K562 (cell line): ENCODE measurements around the gene UBXN10. TPM values are rescaled to one million over a fixed set of nuclear protein-coding genes. Genes with fewer than 3 reads are reported as not detected.

Experiments
- AFF4 ChIP-seq: sonication (generic); formaldehyde crosslinking; IDR thresholded peaks from 2 replicates; pipeline ENCODE4 v1.8.0; 2023; ENCODE audit warnings: mild to moderate bottlenecking, missing genetic modification reagents
- ATF4 ChIP-seq: fragments of 450-650 bp; formaldehyde crosslinking; IDR thresholded peaks from 2 replicates; pipeline ENCODE4 v1.4.0; 2022; ENCODE audit warnings: mild to moderate bottlenecking, moderate library complexity
- FOXA1 ChIP-seq: fragments of 450-650 bp; IDR thresholded peaks from 2 replicates; pipeline ENCODE4 v1.6.1; 2016; ENCODE audit warnings: mild to moderate bottlenecking, borderline replicate concordance
- HCFC1 ChIP-seq: IDR thresholded peaks from 2 replicates; pipeline ENCODE4 v1.6.1; 2012; ENCODE audit warnings: low read depth, low read length, improper control_type of control experiment
- MTA3 ChIP-seq: fragments of 450-650 bp; formaldehyde crosslinking; IDR thresholded peaks from 2 replicates; pipeline ENCODE4 v1.6.1; 2017; ENCODE audit warnings: mild to moderate bottlenecking, borderline replicate concordance
- REST ChIP-seq, 2 experiments: fragments of 450-650 bp; formaldehyde crosslinking in 1 of 2; IDR thresholded peaks; 2 replicates each; pipeline versions ENCODE4 v1.4.0 to v1.6.1; 2014 to 2020; ENCODE audit warnings: mild to moderate bottlenecking in 2 of 2, borderline replicate concordance in 1 of 2, low read depth in 1 of 2
- TGIF2 ChIP-seq: sonication (generic); formaldehyde crosslinking; IDR thresholded peaks from 2 replicates; pipeline ENCODE4 v1.8.1; 2022; ENCODE audit warnings: mild to moderate bottlenecking, missing genetic modification reagents, moderate library complexity
- ZNF398 ChIP-seq: fragments of 250-450 bp; sonication (Bioruptor Pico); IDR thresholded peaks from 2 replicates; pipeline ENCODE4 v1.8.0; 2021; ENCODE audit warnings: moderate library complexity, mild to moderate bottlenecking, inconsistent platforms
- polyA plus RNA-seq, 8 experiments: library from polyadenylated mRNA; depleted of rRNA in 4 of 8; stranded (reverse) in 5 of 8; unstranded in 3 of 8; fragments of >200 nt; fragmentation: Nextera tagmentation in 2 of 8; fragmentation: Illumina TruSeq in 1 of 8; extraction: Ambion mirVana in 2 of 8; extraction: Trizol in 1 of 8; gene quantifications; 2 replicates each; pipeline versions ENCODE4 v1.2.1 to v1.2.3, GENCODE V29; 2011 to 2014; ENCODE audit warnings: inconsistent platforms in 1 of 8, missing spikeins in 1 of 8
- total RNA-seq, 7 experiments: library from RNA; depleted of rRNA in 6 of 7; stranded (reverse); fragments of >200 nt in 6 of 7; fragmentation: Illumina TruSeq in 2 of 7; extraction: Trizol in 2 of 7; gene quantifications; 2 replicates each; pipeline versions ENCODE4 v1.2.1 to v1.2.3, GENCODE V29; 2011 to 2021; ENCODE audit warnings: low replicate concordance in 1 of 7

The UBXN10 gene
- total and polyA plus RNA-seq, 9 of the 15 experiments (the other 6 are each of a cell fraction or from before 2014, with no cell fraction given), result 10.7 to 17.7 (median 13.6) TPM

- TF ChIP-seq AFF4 (CRISPR knock-in tag) (no peak), ZNF398 (CRISPR knock-in tag) (no peak), FOXA1 (no peak), MTA3 (0 out of 2 replicates have a peak, but pooled peaks have one; percentile 41), TGIF2 (CRISPR knock-in tag) (no peak), REST (IDR thresholded peaks at IDR 0.05; ENCODE audit: borderline replicate concordance) (peak; percentile 73), REST (CRISPR knock-in tag; IDR thresholded peaks at IDR 0.05; ENCODE audit: low read depth) (no peak), HCFC1 (0 out of 2 replicates have a peak, but pooled peaks have one; percentile 15), ATF4 (no peak)
Observed at GRCh38 chr1:20194757-20195461, 9.0 kb downstream of the UBXN10 start (continued).
